SKM-1 (cell line): Measurements from ENCODE around the gene ZDHHC18.
A peak's percentile ranks its signal among the peaks of the same experiment; 100 is the strongest.

Experiments used
- DNase-seq: peaks from one replicate; lab custom pipeline; 2025; ENCODE audit not compliant: unreplicated experiment; lab: John Stamatoyannopoulos, UW

Gene ZDHHC18, protein sequence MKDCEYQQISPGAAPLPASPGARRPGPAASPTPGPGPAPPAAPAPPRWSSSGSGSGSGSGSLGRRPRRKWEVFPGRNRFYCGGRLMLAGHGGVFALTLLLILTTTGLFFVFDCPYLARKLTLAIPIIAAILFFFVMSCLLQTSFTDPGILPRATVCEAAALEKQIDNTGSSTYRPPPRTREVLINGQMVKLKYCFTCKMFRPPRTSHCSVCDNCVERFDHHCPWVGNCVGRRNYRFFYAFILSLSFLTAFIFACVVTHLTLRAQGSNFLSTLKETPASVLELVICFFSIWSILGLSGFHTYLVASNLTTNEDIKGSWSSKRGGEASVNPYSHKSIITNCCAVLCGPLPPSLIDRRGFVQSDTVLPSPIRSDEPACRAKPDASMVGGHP

GRCh38 chr1:26826261-26827105, at the start of gene ZDHHC18:
TSS of gene ZDHHC18 (plus strand) at chr1:26826688. CDS start at chr1:26826805, 117 bp downstream.
- DNase-seq, result peak; percentile 21

DNA sequence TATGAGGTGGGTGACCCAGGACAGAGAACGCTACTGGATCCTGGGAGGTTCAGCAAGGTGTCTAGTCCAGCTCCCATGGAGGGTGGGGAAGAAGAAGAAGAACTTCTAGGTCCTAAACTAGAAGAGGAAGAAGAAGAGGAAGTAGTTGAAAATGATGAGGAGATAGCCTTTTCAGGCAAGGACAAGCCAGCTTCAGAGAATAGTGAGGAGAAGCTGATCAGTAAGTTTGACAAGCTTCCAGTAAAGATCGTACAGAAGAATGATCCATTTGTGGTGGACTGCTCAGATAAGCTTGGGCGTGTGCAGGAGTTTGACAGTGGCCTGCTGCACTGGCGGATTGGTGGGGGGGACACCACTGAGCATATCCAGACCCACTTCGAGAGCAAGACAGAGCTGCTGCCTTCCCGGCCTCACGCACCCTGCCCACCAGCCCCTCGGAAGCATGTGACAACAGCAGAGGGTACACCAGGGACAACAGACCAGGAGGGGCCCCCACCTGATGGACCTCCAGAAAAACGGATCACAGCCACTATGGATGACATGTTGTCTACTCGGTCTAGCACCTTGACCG, 47.3 kb upstream of the ZDHHC18 start:
- DNase-seq, result peak; percentile 23

DNA sequence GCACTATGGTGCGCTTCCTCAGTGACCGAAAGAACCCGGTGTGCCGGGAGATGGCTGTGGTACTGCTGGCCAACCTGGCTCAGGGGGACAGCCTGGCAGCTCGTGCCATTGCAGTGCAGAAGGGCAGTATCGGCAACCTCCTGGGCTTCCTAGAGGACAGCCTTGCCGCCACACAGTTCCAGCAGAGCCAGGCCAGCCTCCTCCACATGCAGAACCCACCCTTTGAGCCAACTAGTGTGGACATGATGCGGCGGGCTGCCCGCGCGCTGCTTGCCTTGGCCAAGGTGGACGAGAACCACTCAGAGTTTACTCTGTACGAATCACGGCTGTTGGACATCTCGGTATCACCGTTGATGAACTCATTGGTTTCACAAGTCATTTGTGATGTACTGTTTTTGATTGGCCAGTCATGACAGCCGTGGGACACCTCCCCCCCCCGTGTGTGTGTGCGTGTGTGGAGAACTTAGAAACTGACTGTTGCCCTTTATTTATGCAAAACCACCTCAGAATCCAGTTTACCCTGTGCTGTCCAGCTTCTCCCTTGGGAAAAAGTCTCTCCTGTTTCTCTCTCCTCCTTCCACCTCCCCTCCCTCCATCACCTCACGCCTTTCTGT, 46.0 kb upstream of the ZDHHC18 start:
- DNase-seq, result no peak

- DNase-seq, result no peak
Observed at GRCh38 chr1:26781206-26781825, 45.2 kb upstream of the ZDHHC18 start.

GRCh38 chr1:26782521-26783212, 43.8 kb upstream of the ZDHHC18 start:
- DNase-seq, result no peak

- DNase-seq, result no peak
Observed at GRCh38 chr1:26783646-26784022, 42.9 kb upstream of the ZDHHC18 start.

DNA sequence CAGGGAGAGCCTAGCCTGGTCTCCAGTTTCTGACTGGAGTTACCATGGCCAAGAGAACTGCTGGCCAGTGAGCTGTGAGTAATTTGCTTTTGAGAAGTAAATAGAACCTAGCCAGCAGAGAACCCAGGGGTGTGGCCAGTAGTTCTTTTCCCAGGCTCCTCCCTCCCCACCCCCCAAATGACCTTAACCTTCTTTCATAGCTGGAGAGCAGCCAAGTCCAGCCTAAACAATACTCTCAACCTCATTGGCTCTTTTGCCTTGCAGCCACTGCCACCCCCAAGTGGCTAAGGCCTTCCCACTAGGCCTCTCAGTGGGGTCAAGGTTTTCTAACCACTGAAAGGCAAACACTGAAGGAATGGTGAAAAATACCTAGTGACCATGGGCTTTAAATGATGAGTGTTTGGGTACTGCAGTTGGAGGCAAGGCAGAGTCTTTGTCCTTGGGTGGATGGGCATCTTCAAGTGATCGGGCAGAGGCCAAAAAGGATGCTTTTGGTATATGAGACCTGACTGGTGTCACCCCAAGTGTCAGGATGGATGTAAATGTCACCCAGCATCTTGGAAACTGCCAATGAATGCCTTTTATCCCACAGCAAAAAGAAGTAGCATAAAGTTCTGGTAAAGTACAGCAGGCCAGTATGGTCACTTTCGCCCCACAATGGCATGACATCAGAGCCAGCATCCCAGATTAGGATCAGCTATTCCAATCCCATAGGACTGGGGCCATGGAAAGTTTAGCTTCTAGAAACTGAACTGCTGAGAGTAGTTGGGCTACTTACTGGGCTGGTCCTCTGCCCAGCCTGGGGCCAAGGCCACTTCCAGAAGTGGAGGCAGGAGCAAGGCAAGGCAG, 42.2 kb upstream of the ZDHHC18 start:
- peak; percentile 47 for DNase-seq

DNA sequence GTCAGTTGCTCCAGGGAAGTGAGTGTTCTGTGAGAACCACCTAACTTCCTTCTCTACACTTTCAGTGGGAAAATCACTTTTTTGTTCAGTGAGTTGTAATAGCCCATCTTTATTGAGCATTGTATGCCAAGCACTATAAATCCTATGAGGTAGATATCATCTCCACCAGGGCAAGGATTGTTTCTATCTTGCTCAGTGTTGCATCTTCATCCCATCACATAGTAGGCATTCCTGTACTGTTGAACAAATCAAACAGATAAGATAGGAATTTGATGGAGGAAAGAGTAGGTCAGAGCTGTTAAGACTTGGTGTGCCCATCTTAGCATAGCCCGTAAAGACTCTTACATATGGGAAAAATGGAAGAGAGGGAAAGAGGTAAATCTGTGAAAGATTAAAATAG, 41.6 kb upstream of the ZDHHC18 start:
- no peak for DNase-seq

DNA sequence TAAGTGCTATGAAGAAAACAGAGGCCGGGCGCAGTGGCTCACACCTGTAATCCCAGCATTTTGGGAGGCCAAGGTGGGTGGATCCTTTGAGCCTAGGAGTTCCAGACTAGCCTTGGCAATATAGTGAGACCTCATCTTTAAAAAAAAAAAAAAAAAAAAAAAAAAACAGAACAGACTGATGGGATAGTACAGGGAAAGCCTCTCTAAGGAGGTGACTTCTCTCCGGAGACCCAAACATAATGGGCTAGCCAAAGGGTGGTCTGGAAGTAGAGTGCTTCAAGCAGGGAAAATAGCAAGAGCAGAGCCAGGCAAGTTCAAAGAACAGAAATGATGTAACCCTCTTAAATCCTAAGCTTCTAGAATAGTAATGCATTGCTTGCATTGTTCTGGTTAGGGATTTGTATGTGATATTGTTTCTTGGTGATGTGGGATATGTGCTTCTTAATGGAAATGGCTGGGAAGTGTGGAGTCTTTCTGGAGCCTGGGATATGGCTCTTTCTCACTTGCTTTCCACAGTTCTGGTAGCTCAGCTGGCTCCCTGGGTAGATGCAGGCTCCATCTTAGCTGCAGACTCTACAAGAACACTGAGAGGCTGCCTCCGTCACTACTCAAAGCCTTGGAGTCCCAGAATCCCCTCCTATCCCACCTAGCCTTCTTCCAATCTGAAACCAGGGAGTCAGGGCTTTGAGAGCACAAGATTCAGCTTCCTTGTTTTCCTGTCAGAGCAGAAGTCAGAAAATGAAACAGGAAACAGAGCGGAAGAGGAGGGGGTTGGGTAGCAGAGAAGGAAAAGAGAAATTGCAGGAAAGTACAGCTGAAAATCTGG, 40.7 kb upstream of the ZDHHC18 start:
- peak; percentile 60 for DNase-seq

- no peak for DNase-seq
Observed at GRCh38 chr1:26786437-26787380, 39.8 kb upstream of the ZDHHC18 start.

- DNase-seq, result no peak
Observed at GRCh38 chr1:26787381-26787705, 39.1 kb upstream of the ZDHHC18 start.

GRCh38 chr1:26787706-26788514, 38.6 kb upstream of the ZDHHC18 start, which contains the start of gene PIGV:
TSS of gene PIGV (plus strand) at chr1:26787950. CDS start at chr1:26790816, 2,866 bp downstream.
- DNase-seq, result peak; percentile 63

- no peak for DNase-seq
Observed at GRCh38 chr1:26788515-26788785, 38.0 kb upstream of the ZDHHC18 start.

DNA sequence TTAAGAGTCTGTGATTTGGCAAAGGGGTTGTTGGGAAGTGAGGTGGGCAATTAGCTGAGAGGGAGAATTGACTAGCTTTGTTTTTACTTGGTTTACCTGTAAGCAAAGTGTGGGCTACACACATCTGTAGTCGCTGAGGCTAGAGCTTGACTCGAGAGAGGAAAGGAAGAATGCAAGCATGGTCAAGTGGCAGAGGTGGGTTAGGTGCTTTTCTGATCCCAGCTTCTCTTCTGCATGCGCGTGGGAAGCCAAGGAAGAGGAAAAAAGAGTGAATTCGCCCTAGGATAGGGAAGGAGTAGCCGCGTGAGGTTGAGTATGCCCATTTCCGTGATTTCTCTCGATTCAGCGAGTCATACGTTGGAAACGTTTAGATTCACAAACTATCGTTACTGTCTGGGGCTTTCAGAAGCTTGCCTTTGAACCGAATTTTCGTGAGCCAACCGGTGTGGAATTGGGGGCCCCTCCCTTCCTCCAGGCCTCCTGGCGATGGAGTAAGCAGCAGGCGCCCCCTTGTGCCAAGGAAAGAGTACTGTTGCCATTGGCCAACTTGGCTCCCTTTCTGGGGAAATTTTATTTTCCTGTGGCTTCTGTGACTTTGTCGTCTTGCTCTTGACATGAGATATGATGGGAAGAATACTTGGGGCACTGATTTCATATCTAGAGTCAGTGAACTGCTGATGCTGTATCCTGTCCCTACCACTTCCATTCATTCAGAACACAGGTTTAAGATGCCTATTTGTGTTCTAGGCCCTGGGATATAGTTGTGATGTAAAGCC, 37.5 kb upstream of the ZDHHC18 start:
- DNase-seq, result peak; percentile 72

GRCh38 chr1:26789612-26789865, 36.9 kb upstream of the ZDHHC18 start:
- DNase-seq, result no peak

GRCh38 chr1:26789931-26790330, 36.6 kb upstream of the ZDHHC18 start:
- DNase-seq, result no peak
